Measurements from ENCODE around the gene S100A8.

DNA sequence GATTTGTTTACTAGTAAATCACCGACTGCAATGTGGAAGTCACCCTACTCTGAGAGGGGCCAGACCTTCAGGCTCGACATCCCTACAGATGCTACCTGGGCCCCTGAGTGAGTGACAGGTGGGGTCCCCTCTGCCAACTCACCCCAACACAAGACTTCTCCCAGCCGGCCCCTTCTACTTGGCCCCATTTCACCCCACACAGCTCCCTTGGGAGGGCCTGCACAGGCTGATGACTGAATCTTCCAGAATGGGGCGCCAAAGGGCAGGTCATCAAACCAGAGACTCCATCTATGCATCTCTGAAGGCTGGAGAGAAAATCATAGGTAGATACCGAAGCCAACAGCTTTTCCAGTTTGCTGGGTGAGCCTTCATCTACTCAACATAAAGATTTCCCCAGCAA is 9.4 kb upstream of the S100A8 start:
- TF ChIP-seq POLR2A (IDR thresholded peaks at IDR 0.05; ENCODE audit: low read depth, low read length) (no peak), POLR2AphosphoS5 (IDR thresholded peaks at IDR 0.05; ENCODE audit: insufficient read depth, low read depth, low read length) (no peak), MYC (IDR thresholded peaks at IDR 0.05; ENCODE audit: low read depth, low read length) (no peak), JUN (IDR thresholded peaks at IDR 0.05; ENCODE audit: borderline replicate concordance, insufficient read depth, insufficient read length, low read depth) (no peak), EZH2 (IDR thresholded peaks at IDR 0.05; ENCODE audit: borderline replicate concordance, low read depth, low read length, severe bottlenecking) (no peak), FOS (IDR thresholded peaks at IDR 0.05; ENCODE audit: borderline replicate concordance, insufficient read depth, low read length) (no peak)
- TF ChIP-seq, protein P1, sequence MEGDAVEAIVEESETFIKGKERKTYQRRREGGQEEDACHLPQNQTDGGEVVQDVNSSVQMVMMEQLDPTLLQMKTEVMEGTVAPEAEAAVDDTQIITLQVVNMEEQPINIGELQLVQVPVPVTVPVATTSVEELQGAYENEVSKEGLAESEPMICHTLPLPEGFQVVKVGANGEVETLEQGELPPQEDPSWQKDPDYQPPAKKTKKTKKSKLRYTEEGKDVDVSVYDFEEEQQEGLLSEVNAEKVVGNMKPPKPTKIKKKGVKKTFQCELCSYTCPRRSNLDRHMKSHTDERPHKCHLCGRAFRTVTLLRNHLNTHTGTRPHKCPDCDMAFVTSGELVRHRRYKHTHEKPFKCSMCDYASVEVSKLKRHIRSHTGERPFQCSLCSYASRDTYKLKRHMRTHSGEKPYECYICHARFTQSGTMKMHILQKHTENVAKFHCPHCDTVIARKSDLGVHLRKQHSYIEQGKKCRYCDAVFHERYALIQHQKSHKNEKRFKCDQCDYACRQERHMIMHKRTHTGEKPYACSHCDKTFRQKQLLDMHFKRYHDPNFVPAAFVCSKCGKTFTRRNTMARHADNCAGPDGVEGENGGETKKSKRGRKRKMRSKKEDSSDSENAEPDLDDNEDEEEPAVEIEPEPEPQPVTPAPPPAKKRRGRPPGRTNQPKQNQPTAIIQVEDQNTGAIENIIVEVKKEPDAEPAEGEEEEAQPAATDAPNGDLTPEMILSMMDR (IDR thresholded peaks at IDR 0.05; ENCODE audit: extremely low read depth in 1 of 2, insufficient read depth in 1 of 2, low read depth in 1 of 2, low read length in 2 of 2), result no peak
- TF ChIP-seq, protein P2, sequence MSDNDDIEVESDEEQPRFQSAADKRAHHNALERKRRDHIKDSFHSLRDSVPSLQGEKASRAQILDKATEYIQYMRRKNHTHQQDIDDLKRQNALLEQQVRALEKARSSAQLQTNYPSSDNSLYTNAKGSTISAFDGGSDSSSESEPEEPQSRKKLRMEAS (IDR thresholded peaks at IDR 0.05; ENCODE audit: insufficient read depth, insufficient read length), result no peak

Measured in endothelial cell of umbilical vein (primary cell).